Measurements from ENCODE around the gene GRAMD4.

GRAMD4 gene

GRCh38 chr22:46699091-46699490 is 78.9 kb downstream of the GRAMD4 start:
- no peak for DNase-seq (ENCODE audit: low spot score in 2 of 2)
- H3K9me3 ChIP-seq = no peaks in the 10 kb centered on the region
- no peak overlapping the region for H3K4me3 ChIP-seq
- H3K36me3 ChIP-seq (replicated peaks) = peaks cover 60% of the 10 kb centered on the region
- in situ Hi-C loops (cut with MboI; ENCODE audit: low sequenced_read_pairs) = no loop called here
- no peaks in the 10 kb centered on the region for H3K27me3 ChIP-seq (ENCODE audit: low read depth)
- H3K4me1 ChIP-seq = no peaks in the 10 kb centered on the region

DNA sequence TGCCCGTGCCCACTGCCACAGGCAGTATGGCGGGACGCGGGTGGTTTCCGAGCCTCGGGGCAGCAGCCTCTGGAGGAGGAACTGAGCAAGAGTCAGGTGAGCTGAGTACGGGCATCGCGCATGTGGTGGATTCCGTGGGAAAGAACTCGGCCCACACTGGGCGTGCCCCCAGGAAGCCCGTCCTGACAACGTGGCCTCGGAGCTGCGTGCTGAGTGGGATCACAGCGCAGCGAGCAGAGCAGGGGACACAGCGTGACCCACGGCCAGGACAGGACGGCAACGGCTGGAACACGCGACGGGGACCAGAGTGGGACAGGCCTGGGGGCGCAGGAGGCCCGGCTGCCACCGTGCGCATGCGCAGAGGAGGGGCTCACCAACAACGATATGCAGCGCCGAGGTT is 81.1 kb downstream of the GRAMD4 start:
- peaks cover 49% of the 10 kb centered on the region for H3K36me3 ChIP-seq (replicated peaks)
- no peaks in the 10 kb centered on the region for H3K27me3 ChIP-seq (ENCODE audit: low read depth)
- H3K4me1 ChIP-seq = no peaks in the 10 kb centered on the region
- H3K4me3 ChIP-seq = no peak overlapping the region
- in situ Hi-C loops (cut with MboI; ENCODE audit: low sequenced_read_pairs) = no loop called here
- H3K9me3 ChIP-seq = no peaks in the 10 kb centered on the region
- DNase-seq (ENCODE audit: low spot score in 2 of 2) = no peak

DNA sequence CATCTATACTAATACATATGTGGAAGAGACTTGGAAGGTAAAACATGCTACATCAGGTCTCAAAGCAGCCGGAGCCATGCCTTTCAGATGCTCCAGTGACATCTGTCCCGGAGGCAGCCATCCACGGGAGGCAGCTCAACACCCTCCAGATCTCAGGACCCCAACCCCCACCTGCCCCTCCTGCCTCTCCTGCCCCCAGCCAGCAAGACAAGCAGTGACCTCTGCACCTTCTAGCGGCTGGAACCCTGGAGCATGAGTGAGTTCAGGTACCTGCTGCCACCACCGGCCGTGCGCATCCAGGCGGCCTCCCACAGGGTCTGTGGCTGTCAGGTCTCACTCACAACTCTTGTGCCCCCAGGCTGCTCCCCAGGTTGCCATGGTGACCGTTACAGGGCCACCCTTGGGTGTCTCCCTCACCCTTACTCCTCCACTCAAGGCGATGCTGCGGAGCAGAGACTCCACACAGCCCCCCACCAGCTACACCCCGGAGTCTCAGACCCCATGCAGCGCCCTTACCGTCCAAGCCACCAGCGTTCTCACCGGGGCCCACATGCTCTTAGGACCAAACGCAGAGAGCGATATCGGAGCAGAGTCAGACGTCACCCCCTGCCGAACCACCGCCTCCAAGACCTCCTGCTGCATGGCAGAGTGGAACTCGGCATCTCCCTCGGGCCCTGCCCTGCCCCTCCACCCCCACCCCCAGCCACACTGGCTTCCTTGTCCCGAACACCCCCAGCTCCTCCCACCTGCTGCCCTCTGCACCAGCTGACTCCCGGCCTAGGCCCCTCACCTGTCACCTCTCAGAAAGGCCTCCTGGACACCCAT is 83.2 kb downstream of the GRAMD4 start:
- Histone ChIP-seq H3K4me3 (no peak overlapping the region), H3K9me3 (no peaks in the 10 kb centered on the region), H3K36me3 (replicated peaks) (peaks cover 50% of the 10 kb centered on the region), H3K4me1 (no peaks in the 10 kb centered on the region), H3K27me3 (ENCODE audit: low read depth) (no peaks in the 10 kb centered on the region)
- in situ Hi-C loops (cut with MboI; ENCODE audit: low sequenced_read_pairs) = no loop called here
- DNase-seq (ENCODE audit: low spot score in 2 of 2) = no peak

GRCh38 chr22:46703996-46704370 is 83.8 kb downstream of the GRAMD4 start:
- Histone ChIP-seq H3K4me1 (no peaks in the 10 kb centered on the region), H3K4me3 (no peak overlapping the region), H3K27me3 (ENCODE audit: low read depth) (no peaks in the 10 kb centered on the region), H3K36me3 (replicated peaks) (peaks cover 50% of the 10 kb centered on the region), H3K9me3 (no peaks in the 10 kb centered on the region)
- no peak for DNase-seq (ENCODE audit: low spot score in 2 of 2)
- in situ Hi-C loops (cut with MboI; ENCODE audit: low sequenced_read_pairs) = no loop called here

- DNase-seq (ENCODE audit: low spot score in 2 of 2) = no peak
- peaks cover 5% of the 10 kb centered on the region for H3K4me1 ChIP-seq
- H3K36me3 ChIP-seq (replicated peaks) = peaks cover 47% of the 10 kb centered on the region
- H3K4me3 ChIP-seq = no peak overlapping the region
- H3K27me3 ChIP-seq (ENCODE audit: low read depth) = no peaks in the 10 kb centered on the region
- in situ Hi-C loops (cut with MboI; ENCODE audit: low sequenced_read_pairs) = no loop called here
- no peaks in the 10 kb centered on the region for H3K9me3 ChIP-seq
Observed at GRCh38 chr22:46706060-46706459, 85.9 kb downstream of the GRAMD4 start.

- Histone ChIP-seq H3K4me1 (peaks cover 10% of the 10 kb centered on the region), H3K27me3 (ENCODE audit: low read depth) (no peaks in the 10 kb centered on the region), H3K36me3 (replicated peaks) (peaks cover 40% of the 10 kb centered on the region), H3K4me3 (no peak overlapping the region), H3K9me3 (no peaks in the 10 kb centered on the region)
- in situ Hi-C loops (cut with MboI; ENCODE audit: low sequenced_read_pairs) = no loop called here
- no peak for DNase-seq (ENCODE audit: low spot score in 2 of 2)
Observed at GRCh38 chr22:46707305-46707704, 87.1 kb downstream of the GRAMD4 start.

DNA sequence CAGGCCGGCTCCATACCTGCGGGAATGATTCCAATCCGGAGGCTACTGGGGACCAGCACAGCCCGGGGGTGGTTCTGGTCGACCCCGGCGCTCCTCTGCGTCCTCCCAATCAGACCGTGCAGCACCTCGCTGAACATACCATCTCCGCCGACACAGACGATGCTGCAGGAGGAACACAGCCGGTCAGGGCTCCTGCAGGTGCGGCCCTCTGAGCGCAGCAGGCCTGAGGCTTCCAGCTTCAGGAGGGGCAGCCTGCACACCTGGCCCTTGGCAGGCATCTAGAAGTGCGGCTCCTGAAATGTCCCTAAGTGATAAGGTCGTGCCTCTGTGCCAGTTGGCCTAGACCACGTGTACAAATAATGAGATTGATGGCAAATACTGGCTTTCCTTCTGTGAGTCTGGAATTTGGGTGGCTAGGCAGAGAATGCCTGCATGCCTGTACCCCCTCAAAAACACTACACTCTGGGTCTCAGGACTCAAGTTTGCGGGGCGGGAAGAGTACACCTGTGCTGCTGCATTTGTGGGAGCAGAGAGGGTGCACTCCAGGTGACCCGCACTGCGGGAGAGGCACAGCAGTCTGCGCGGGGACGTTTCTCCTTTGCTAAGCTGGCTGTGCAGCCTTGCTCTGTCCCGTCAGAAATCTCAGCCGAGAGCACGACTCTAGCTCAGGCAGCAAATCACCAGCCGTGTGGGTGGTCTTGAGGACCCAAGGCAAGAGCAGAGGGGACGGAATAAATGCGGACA is 87.8 kb downstream of the GRAMD4 start:
- Histone ChIP-seq H3K4me3 (no peak overlapping the region), H3K9me3 (no peaks in the 10 kb centered on the region), H3K27me3 (ENCODE audit: low read depth) (no peaks in the 10 kb centered on the region), H3K36me3 (replicated peaks) (peaks cover 40% of the 10 kb centered on the region), H3K4me1 (peaks cover 10% of the 10 kb centered on the region)
- in situ Hi-C loops (cut with MboI; ENCODE audit: low sequenced_read_pairs) = no loop called here
- DNase-seq (ENCODE audit: low spot score in 2 of 2) = no peak

GRCh38 chr22:46708766-46709330 is 88.7 kb downstream of the GRAMD4 start:
- H3K36me3 ChIP-seq (replicated peaks) = peaks cover 44% of the 10 kb centered on the region
- H3K27me3 ChIP-seq (ENCODE audit: low read depth) = no peaks in the 10 kb centered on the region
- no peak overlapping the region for H3K4me3 ChIP-seq
- H3K4me1 ChIP-seq = peaks cover 10% of the 10 kb centered on the region
- in situ Hi-C loops (cut with MboI; ENCODE audit: low sequenced_read_pairs) = no loop called here
- H3K9me3 ChIP-seq = no peaks in the 10 kb centered on the region
- DNase-seq (ENCODE audit: low spot score in 2 of 2) = no peak

DNA sequence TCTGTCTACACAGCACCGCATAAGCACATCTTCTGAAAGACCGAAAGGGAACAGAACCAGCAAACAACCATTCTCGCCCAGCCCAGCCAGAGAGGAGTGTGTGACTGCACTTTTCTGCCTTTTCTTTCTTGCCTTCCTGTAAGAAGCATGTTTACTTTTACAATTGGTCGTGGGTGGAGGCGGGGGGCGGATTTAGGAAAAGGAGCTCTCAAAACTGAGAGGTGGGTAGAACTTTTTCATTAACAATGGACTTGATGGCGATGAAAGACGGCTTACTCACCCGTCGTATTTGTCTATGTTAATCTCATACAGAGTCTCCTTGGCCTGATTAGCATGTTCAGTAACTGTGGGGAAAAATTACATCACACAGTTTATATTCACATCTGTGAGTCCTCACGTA is 90.6 kb downstream of the GRAMD4 start:
- peaks cover 48% of the 10 kb centered on the region for H3K36me3 ChIP-seq (replicated peaks)
- H3K4me3 ChIP-seq = no peak overlapping the region
- in situ Hi-C loops (cut with MboI; ENCODE audit: low sequenced_read_pairs) = no loop called here
- peaks cover 10% of the 10 kb centered on the region for H3K4me1 ChIP-seq
- peak; percentile 91 to 97 for DNase-seq (ENCODE audit: low spot score in 2 of 2)
- no peaks in the 10 kb centered on the region for H3K9me3 ChIP-seq
- H3K27me3 ChIP-seq (ENCODE audit: low read depth) = no peaks in the 10 kb centered on the region

- peaks cover 44% of the 10 kb centered on the region for H3K36me3 ChIP-seq (replicated peaks)
- DNase-seq (ENCODE audit: low spot score in 2 of 2) = no peak
Observed at GRCh38 chr22:46712288-46712687, 92.1 kb downstream of the GRAMD4 start.

DNA sequence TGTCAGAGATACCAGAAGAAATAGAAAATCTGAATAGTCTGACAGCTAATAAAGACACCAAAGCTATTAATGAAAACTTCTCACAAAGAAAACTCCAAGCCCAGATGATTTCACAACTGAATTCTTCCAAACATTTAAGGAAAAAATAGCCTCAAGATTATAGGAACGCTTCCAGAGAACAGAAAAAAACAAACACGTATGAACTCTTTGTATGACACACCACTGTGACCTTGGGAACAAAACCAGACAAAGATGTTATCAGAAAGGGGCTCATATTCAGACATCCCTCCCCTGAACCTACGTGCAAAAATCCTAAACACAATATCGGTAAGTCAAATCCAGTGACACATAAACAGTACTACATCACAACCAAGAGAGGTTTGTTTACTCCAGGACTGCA is 94.4 kb downstream of the GRAMD4 start:
- Histone ChIP-seq H3K9me3 (no peaks in the 10 kb centered on the region), H3K27me3 (ENCODE audit: low read depth) (no peaks in the 10 kb centered on the region), H3K4me3 (no peak overlapping the region), H3K4me1 (peaks cover 10% of the 10 kb centered on the region), H3K36me3 (replicated peaks) (peaks cover 38% of the 10 kb centered on the region)
- in situ Hi-C loops (cut with MboI; ENCODE audit: low sequenced_read_pairs) = no loop called here
- no peak for DNase-seq (ENCODE audit: low spot score in 2 of 2)

More at GRCh38 chr22:46712288-46712687, 92.1 kb downstream of the GRAMD4 start:
- in situ Hi-C loops (cut with MboI; ENCODE audit: low sequenced_read_pairs) = no loop called here
- no peaks in the 10 kb centered on the region for H3K27me3 ChIP-seq (ENCODE audit: low read depth)
- H3K9me3 ChIP-seq = no peaks in the 10 kb centered on the region
- peaks cover 10% of the 10 kb centered on the region for H3K4me1 ChIP-seq
- H3K4me3 ChIP-seq = no peak overlapping the region

- in situ Hi-C loops (cut with MboI; ENCODE audit: low sequenced_read_pairs) = no loop called here
- Histone ChIP-seq H3K4me3 (no peak overlapping the region), H3K4me1 (no peaks in the 10 kb centered on the region), H3K9me3 (no peaks in the 10 kb centered on the region), H3K27me3 (ENCODE audit: low read depth) (no peaks in the 10 kb centered on the region), H3K36me3 (replicated peaks) (peaks cover 29% of the 10 kb centered on the region)
- no peak for DNase-seq (ENCODE audit: low spot score in 2 of 2)
Observed at GRCh38 chr22:46719921-46720320, 99.7 kb downstream of the GRAMD4 start.

- in situ Hi-C loops (cut with MboI; ENCODE audit: low sequenced_read_pairs) = no loop called here
- H3K4me1 ChIP-seq = no peaks in the 10 kb centered on the region
- DNase-seq (ENCODE audit: low spot score in 2 of 2) = no peak
- peaks cover 29% of the 10 kb centered on the region for H3K36me3 ChIP-seq (replicated peaks)
- no peak overlapping the region for H3K4me3 ChIP-seq
- no peaks in the 10 kb centered on the region for H3K9me3 ChIP-seq
- H3K27me3 ChIP-seq (ENCODE audit: low read depth) = no peaks in the 10 kb centered on the region
Observed at GRCh38 chr22:46721501-46722085, 101.4 kb downstream of the GRAMD4 start.

DNA sequence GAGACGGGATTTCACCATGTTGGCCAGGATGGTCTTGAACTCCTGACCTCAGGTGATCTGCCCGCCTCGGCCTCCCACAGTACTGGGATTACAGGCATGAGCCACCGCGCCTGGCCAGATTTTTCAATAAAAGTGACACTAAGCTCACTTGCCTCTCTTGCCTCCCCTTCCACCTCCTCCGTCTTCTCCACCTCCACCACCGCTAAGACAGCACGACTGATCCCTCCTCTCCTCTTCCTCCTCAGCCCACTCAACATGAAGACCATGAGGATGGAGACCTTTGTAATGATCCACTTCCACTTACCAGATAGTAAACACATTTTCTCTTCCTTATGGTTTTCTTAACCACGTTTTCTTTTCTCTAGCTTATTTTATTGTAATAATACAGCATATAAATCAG is 103.7 kb downstream of the GRAMD4 start:
- H3K4me3 ChIP-seq = no peak overlapping the region
- no peak for DNase-seq (ENCODE audit: low spot score in 2 of 2)
- H3K36me3 ChIP-seq (replicated peaks) = peaks cover 17% of the 10 kb centered on the region
- in situ Hi-C loops (cut with MboI; ENCODE audit: low sequenced_read_pairs) = no loop called here
- H3K27me3 ChIP-seq (ENCODE audit: low read depth) = no peaks in the 10 kb centered on the region
- no peaks in the 10 kb centered on the region for H3K4me1 ChIP-seq
- no peaks in the 10 kb centered on the region for H3K9me3 ChIP-seq
